Fibroblast of lung (primary cell): Measurements from ENCODE around the gene ZNF845.

ENCODE experiments used
- CTCF ChIP-seq, 2 donors: IDR thresholded peaks in 1 of 2; conservative IDR thresholded peaks in 1 of 2; 1 replicate in 1 of 2; 2 replicates in 1 of 2; pipeline ENCODE4 v1.5.1; 2011 to 2012; ENCODE audit warnings: low read length in 2 of 2, control low read depth in 1 of 2, inconsistent platforms in 1 of 2, low read depth in 1 of 2, mild to moderate bottlenecking in 1 of 2
- EZH2 ChIP-seq: IDR thresholded peaks from 2 replicates; pipeline ENCODE4 v1.5.1; 2012; ENCODE audit warnings: low read length, control low read depth, mild to moderate bottlenecking; ENCODE audit errors: missing control alignments

- TF ChIP-seq EZH2 (no peak), CTCF (conservative IDR thresholded peaks at IDR 0.05 in 1 of 2, IDR thresholded peaks at IDR 0.05 in 1 of 2; ENCODE audit: low read depth in 1 of 2, low read length in 2 of 2) (no peak)
Observed at GRCh38 chr19:53396525-53396868, 62.9 kb downstream of the ZNF845 start.
